ENCODE results near the gene HPCAL1.

DNA sequence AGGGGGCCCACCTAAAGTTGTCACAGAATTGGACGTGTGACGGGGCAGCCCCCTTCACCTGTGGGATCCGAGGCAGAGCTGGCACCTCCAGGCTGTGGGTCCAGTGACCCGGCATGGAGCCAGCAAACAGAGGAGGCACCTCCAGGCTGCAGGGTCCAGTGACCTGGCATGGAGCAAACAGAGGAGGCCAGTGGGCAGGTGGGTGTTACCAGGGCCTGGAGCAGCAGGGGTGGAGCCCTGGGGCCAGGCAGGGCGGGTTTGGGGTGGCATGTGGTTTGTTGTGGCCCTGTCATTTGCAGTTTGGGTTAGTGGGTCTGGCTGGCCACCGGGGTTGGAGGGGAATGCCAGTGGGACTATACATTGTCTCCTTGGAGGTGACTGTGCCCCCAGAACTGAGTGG, 68.2 kb downstream of the HPCAL1 start:
- TF ChIP-seq, protein P1, sequence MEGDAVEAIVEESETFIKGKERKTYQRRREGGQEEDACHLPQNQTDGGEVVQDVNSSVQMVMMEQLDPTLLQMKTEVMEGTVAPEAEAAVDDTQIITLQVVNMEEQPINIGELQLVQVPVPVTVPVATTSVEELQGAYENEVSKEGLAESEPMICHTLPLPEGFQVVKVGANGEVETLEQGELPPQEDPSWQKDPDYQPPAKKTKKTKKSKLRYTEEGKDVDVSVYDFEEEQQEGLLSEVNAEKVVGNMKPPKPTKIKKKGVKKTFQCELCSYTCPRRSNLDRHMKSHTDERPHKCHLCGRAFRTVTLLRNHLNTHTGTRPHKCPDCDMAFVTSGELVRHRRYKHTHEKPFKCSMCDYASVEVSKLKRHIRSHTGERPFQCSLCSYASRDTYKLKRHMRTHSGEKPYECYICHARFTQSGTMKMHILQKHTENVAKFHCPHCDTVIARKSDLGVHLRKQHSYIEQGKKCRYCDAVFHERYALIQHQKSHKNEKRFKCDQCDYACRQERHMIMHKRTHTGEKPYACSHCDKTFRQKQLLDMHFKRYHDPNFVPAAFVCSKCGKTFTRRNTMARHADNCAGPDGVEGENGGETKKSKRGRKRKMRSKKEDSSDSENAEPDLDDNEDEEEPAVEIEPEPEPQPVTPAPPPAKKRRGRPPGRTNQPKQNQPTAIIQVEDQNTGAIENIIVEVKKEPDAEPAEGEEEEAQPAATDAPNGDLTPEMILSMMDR (IDR thresholded peaks at IDR 0.05): no peak
- TF ChIP-seq ZFX (IDR thresholded peaks at IDR 0.05; ENCODE audit: borderline replicate concordance): no peak

Data from 22Rv1 (cell line).